Raji (cell line): ENCODE results near the gene HS1BP3.

Experiments used
- POLR2A ChIP-seq: IDR thresholded peaks from 2 replicates; pipeline ENCODE4 v1.6.1; 2011; ENCODE audit warnings: low read depth, low read length, control low read depth; ENCODE audit not compliant: insufficient read depth

Gene HS1BP3

GRCh38 chr2:20590704-20591515 is 60.0 kb downstream of the HS1BP3 start:
- TF ChIP-seq POLR2A = no peak

GRCh38 chr2:20589975-20590703 is 60.8 kb downstream of the HS1BP3 start:
- TF ChIP-seq POLR2A = no peak

GRCh38 chr2:20588918-20589871 is 61.7 kb downstream of the HS1BP3 start:
- no peak for TF ChIP-seq POLR2A

- TF ChIP-seq POLR2A = no peak
These were observed 64.9 kb downstream of the HS1BP3 start for GRCh38 chr2:20585710-20586594.

- no peak for TF ChIP-seq POLR2A
These were observed 65.6 kb downstream of the HS1BP3 start for GRCh38 chr2:20585359-20585709.

- TF ChIP-seq POLR2A = no peak
These were observed 66.2 kb downstream of the HS1BP3 start for GRCh38 chr2:20584399-20585358.

- no peak for TF ChIP-seq POLR2A
These were observed 66.9 kb downstream of the HS1BP3 start for GRCh38 chr2:20584045-20584398.

DNA sequence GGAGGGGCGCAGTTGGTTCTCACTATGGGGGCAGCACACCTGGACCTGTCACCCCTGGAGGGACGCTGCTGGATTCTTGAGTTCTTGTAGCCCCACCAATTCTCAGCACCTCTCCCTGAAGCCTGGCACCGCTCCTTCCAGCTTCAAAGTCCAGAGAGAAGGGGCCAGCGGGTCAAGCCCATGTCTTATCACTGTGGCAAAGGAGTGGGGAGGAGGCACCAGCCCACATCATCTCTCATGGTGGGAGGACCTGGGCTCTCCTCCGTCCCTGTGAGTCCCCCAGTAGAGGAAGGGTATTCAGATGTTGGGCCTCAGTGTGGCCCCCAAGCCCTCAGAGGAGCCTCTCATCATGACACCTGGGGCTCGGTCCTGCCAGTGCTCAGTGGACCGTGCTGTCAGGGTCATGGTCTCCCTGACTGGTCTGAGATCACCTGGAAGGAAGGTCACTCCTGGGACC is 67.4 kb downstream of the HS1BP3 start:
- TF ChIP-seq POLR2A = no peak

- no peak for TF ChIP-seq POLR2A
These were observed 68.2 kb downstream of the HS1BP3 start for GRCh38 chr2:20582600-20583221.

- no peak for TF ChIP-seq POLR2A
These were observed 70.0 kb downstream of the HS1BP3 start for GRCh38 chr2:20580690-20581437.

DNA sequence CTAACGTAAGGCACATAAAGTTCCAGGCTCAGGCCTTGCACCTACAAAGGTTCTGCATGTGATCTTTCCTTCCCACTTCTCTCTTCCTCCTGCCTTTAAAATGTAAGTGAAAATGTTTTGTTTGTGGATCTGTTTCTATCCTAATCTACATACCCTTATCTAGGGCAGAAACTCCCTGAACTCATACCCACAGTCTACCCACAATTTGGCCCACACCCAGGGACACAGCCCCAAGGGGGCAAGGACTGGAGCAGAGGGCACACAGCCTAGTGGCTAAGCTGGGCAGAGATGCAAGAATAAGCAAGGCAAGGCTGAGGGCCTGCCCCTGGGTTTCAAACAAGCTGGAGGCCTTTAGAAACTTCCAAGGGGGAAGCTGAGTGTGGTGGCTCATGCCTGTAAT is 71.0 kb downstream of the HS1BP3 start:
- no peak for TF ChIP-seq POLR2A
